Middle frontal gyrus (tissue), 1 donor: Measurements from ENCODE around the gene ZBTB16.
"Not testable (repeated sequence)": the region's sequence is repeated elsewhere in the genome, so short reads cannot be mapped to it uniquely, and the experiment has no call there.

Experiments
- DNase-seq: peaks from one replicate; pipeline ENCODE4 v3.0.0-alpha.2; 2015; ENCODE audit warnings: low spot score; ENCODE audit errors: extremely low spot score

The ZBTB16 gene

GRCh38 chr11:114044042-114044871, 15.3 kb upstream of the ZBTB16 start:
- no peak for DNase-seq

- no peak for DNase-seq
Measured at GRCh38 chr11:114047327-114047726, 12.2 kb upstream of the ZBTB16 start.

- DNase-seq: no peak
Measured at GRCh38 chr11:114049050-114049449, 10.5 kb upstream of the ZBTB16 start.

GRCh38 chr11:114049766-114050165, 9.7 kb upstream of the ZBTB16 start:
- not testable (repeated sequence) for DNase-seq

GRCh38 chr11:114050258-114050927, 9.1 kb upstream of the ZBTB16 start:
- no peak for DNase-seq

GRCh38 chr11:114051558-114051957, 8.0 kb upstream of the ZBTB16 start:
- DNase-seq: no peak

GRCh38 chr11:114052160-114052559, 7.4 kb upstream of the ZBTB16 start:
- DNase-seq: no peak

- no peak for DNase-seq
Measured at GRCh38 chr11:114053406-114053805, 6.1 kb upstream of the ZBTB16 start.

- no peak for DNase-seq
Measured at GRCh38 chr11:114054806-114055205, 4.7 kb upstream of the ZBTB16 start.

- no peak for DNase-seq
Measured at GRCh38 chr11:114056409-114056808, 3.1 kb upstream of the ZBTB16 start.

- DNase-seq: no peak
Measured at GRCh38 chr11:114057147-114057546, 2.4 kb upstream of the ZBTB16 start.

- no peak for DNase-seq
Measured at GRCh38 chr11:114057605-114058004, 1.9 kb upstream of the ZBTB16 start.

- no peak for DNase-seq
Measured at GRCh38 chr11:114058026-114058706, 1.3 kb upstream of the ZBTB16 start.

- DNase-seq: no peak
Measured at GRCh38 chr11:114058871-114059277, 637 bp upstream of the ZBTB16 start.

- no peak for DNase-seq
Measured at GRCh38 chr11:114059984-114060391, 477 bp downstream of the ZBTB16 start.

GRCh38 chr11:114060392-114061047, 1.0 kb downstream of the ZBTB16 start:
- no peak for DNase-seq

GRCh38 chr11:114061048-114061680, 1.7 kb downstream of the ZBTB16 start:
- DNase-seq: no peak

GRCh38 chr11:114061681-114062049, 2.2 kb downstream of the ZBTB16 start:
- DNase-seq: no peak

- DNase-seq: no peak
Measured at GRCh38 chr11:114062272-114062671, 2.8 kb downstream of the ZBTB16 start.

GRCh38 chr11:114063149-114063828, 3.8 kb downstream of the ZBTB16 start:
- DNase-seq: no peak

GRCh38 chr11:114063829-114064201, 4.3 kb downstream of the ZBTB16 start:
- DNase-seq: no peak
